ENCODE data around the gene ASB4.

Gene ASB4

GRCh38 chr7:95539426-95539825 lies 53.7 kb downstream of the ASB4 start:
- no peaks in the 10 kb centered on the region for H3K27me3 ChIP-seq (replicated peaks; ENCODE audit: control insufficient read depth, insufficient read depth, low read length)
- DNase-seq (ENCODE audit: extremely low read depth, insufficient read length) = no peak
- no peak for TF ChIP-seq CTCF (IDR thresholded peaks at IDR 0.05; ENCODE audit: insufficient read depth, low read length, poor library complexity, severe bottlenecking)
- H3K36me3 ChIP-seq (ENCODE audit: control insufficient read depth, insufficient read depth, low read length) = no peaks in the 10 kb centered on the region
- no peak overlapping the region for H3K4me3 ChIP-seq (replicated peaks; ENCODE audit: low read depth, low read length)

- TF ChIP-seq CTCF (IDR thresholded peaks at IDR 0.05; ENCODE audit: insufficient read depth, low read length, poor library complexity, severe bottlenecking) = no peak
- H3K36me3 ChIP-seq (ENCODE audit: control insufficient read depth, insufficient read depth, low read length) = no peaks in the 10 kb centered on the region
- H3K4me3 ChIP-seq (replicated peaks; ENCODE audit: low read depth, low read length) = no peak overlapping the region
- no peak for DNase-seq (ENCODE audit: extremely low read depth, insufficient read length)
- no peaks in the 10 kb centered on the region for H3K27me3 ChIP-seq (replicated peaks; ENCODE audit: control insufficient read depth, insufficient read depth, low read length)
These were observed 54.6 kb downstream of the ASB4 start for GRCh38 chr7:95540366-95540765.

GRCh38 chr7:95543312-95543711 lies 57.6 kb downstream of the ASB4 start:
- H3K27me3 ChIP-seq (replicated peaks; ENCODE audit: control insufficient read depth, insufficient read depth, low read length) = no peaks in the 10 kb centered on the region
- H3K4me3 ChIP-seq (replicated peaks; ENCODE audit: low read depth, low read length) = no peak overlapping the region
- DNase-seq (ENCODE audit: extremely low read depth, insufficient read length) = no peak
- no peak for TF ChIP-seq CTCF (IDR thresholded peaks at IDR 0.05; ENCODE audit: insufficient read depth, low read length, poor library complexity, severe bottlenecking)
- H3K36me3 ChIP-seq (ENCODE audit: control insufficient read depth, insufficient read depth, low read length) = no peaks in the 10 kb centered on the region

GRCh38 chr7:95544171-95544570 lies 58.4 kb downstream of the ASB4 start:
- H3K36me3 ChIP-seq (ENCODE audit: control insufficient read depth, insufficient read depth, low read length) = no peaks in the 10 kb centered on the region
- no peak for TF ChIP-seq CTCF (IDR thresholded peaks at IDR 0.05; ENCODE audit: insufficient read depth, low read length, poor library complexity, severe bottlenecking)
- H3K27me3 ChIP-seq (replicated peaks; ENCODE audit: control insufficient read depth, insufficient read depth, low read length) = no peaks in the 10 kb centered on the region

GRCh38 chr7:95545007-95545615 lies 59.4 kb downstream of the ASB4 start:
- no peak for DNase-seq (ENCODE audit: extremely low read depth, insufficient read length)
- Histone ChIP-seq H3K36me3 (ENCODE audit: control insufficient read depth, insufficient read depth, low read length) (no peaks in the 10 kb centered on the region), H3K27me3 (replicated peaks; ENCODE audit: control insufficient read depth, insufficient read depth, low read length) (no peaks in the 10 kb centered on the region), H3K4me3 (replicated peaks; ENCODE audit: low read depth, low read length) (no peak overlapping the region)
- TF ChIP-seq CTCF (IDR thresholded peaks at IDR 0.05; ENCODE audit: insufficient read depth, low read length, poor library complexity, severe bottlenecking) = peak; percentile 51

More at GRCh38 chr7:95544171-95544570, 58.4 kb downstream of the ASB4 start:
- no peak overlapping the region for H3K4me3 ChIP-seq (replicated peaks; ENCODE audit: low read depth, low read length)
- DNase-seq (ENCODE audit: extremely low read depth, insufficient read length) = no peak

- no peak for TF ChIP-seq CTCF (IDR thresholded peaks at IDR 0.05; ENCODE audit: insufficient read depth, low read length, poor library complexity, severe bottlenecking)
- no peak for DNase-seq (ENCODE audit: extremely low read depth, insufficient read length)
- Histone ChIP-seq H3K4me3 (replicated peaks; ENCODE audit: low read depth, low read length) (no peak overlapping the region), H3K36me3 (ENCODE audit: control insufficient read depth, insufficient read depth, low read length) (no peaks in the 10 kb centered on the region), H3K27me3 (replicated peaks; ENCODE audit: control insufficient read depth, insufficient read depth, low read length) (no peaks in the 10 kb centered on the region)
These were observed 59.9 kb downstream of the ASB4 start for GRCh38 chr7:95545673-95546072.
